Activated CD4-positive, CD25-positive, alpha-beta regulatory T cell treated with anti-CD3 and anti-CD28 coated beads, Interleukin-2, amount 50 U/mL, for 24 hours (primary cell): ENCODE results near the gene SARDH.
A peak's percentile ranks its signal among the peaks of the same experiment; 100 is the strongest.

Source experiments
- ATAC-seq, 2 donors: fragments of 150-1000 bp; cut with Tn5 transposase; one replicate each; pipeline ENCODE4 v1.10.0; 2021; ENCODE audit warnings: mild to moderate bottlenecking in 1 of 2, moderate library complexity in 1 of 2

The SARDH gene

DNA sequence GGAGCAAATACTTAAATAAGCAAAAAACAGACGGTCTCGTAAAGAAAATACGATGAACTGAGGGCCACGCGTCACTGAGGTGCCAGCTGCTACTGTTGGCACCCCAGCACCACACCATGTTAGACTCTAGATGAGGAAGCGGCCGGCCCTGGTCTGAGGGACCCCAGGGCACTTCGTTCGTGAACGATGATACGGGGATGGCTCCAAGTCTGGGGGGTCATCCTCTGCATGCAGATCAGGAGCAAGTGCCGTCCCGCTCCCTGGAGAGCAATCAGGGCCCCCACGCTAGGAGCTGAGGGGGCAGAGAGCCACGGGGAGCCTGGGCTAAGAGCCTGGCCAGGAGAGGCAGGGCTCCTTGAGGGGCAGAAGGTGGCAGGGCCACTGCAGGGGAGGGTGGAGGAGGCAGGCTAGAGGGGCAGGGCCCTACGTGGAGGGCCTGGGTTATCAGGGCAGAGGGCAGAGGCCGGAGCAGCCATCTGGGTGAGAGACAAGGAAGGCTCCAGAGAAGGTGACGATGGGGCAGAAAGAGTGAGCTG is 24.1 kb downstream of the SARDH start:
- ATAC-seq = no peak

DNA sequence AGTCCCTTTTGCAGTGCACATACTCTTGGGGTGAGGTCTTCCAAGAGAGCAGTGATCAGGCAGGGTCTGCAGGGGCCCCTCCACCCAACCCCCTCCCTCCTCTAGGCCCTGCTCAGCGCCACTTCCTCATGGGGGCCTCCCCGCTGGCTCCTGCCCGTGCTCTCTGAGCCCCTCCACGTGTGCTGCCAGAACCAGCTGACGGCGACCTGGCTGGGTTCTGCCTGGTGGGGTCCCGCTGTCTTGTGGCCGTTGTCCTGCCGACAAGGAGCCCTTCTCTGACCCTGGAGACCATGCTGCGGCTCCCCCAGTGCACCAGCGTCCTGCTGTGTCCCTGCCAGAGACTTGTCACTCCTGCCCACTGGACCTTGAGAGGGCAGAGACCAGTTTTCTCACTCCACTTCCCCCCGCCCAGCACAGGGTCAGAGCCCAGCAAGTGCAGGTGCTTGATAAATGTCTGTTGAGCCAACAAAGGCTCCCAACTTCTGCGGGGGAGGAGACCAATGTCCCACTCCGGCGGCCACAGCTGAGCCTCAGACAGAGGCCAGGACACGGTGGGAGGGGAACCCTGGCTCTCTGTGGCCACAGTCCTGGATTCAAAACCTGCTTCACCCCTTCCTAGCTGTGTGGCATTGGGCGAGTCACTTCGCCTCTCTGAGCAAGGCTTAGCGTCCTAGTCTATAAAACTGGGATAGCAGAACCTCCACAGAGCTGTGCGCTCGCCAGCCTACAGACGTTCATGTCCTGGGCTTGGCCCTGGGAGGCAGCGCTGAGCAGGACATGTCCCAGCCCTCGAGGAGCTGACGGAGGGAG is 24.8 kb downstream of the SARDH start:
- ATAC-seq = no peak

DNA sequence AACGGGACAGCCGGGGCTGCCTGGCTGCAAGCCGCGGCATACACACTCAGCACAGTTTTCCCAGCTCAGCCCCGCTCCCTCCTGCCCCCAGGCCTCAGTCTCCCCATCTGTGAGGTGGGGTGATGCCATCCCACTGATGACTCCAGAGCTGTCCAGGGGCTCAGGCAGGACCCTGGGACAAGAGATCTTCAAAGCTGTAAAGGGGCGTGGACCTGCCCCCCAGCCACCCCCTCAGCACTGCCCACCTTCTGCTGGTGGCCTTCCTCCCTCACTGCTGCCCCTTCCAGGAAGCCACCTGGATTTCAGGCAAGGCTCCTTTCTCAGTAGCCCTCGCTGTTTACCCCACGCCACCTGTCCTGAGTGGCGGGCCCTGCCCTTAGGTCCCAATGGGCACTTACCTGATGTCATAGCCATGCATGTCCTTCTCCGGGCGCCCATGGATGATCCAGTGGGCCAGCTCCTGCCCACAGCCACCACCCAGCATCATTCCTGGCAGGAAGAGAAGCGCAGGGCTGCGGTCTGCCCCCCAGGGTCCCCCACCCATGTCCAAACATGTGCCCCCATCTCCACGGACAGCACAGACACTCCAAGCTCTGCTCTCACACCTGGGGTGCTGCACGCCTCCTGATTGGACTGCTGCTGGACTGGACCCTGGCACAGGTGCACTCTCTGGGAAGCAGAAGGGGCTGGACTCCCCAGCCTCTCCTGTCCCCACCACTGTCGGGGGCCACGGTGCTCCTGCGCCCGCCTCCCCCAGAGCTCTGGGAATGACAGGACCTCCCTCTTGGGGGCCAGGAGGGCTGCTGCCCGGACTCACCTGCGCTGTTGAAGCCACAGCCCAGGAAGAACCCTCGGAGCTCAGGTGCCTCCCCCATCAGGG is 25.7 kb downstream of the SARDH start:
- ATAC-seq = no peak

DNA sequence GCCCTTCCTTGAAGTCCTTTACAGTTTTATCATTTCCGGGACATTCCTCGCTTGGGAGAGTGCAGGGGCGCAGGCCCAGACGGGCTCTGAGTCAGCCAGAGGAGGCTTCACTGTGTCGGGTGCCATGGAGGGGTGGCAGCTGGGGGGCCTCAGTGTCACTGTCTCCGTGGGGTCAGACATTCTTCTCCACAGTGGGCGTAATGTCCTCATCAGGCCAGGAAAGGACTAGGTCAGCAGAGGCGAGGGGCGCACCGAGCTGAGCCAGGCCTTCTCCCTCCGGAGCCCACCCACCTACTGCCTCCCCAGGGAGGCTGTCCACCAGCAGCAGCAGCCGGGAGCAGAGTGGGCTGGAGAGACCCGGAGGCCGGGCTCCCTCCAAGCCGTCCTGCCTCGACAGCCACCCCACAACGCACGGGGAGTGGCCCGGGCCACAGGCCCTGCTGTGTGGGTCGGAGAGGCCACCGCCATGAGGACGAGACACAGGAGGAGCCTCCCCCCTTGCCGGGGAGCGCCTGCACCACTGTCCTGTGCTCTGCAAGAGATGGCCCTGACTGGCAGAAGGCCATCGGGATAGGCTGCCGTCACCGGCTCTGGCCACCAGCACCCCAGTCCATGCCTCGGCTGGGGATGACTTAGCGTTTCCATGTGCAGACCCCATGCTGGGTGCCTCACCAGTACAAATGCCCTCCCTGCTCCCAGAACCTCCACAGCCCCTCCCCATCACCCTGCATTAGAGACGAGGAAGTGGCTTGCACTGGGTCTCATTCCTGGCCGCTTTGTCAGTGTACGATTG is 26.5 kb downstream of the SARDH start:
- ATAC-seq = no peak

DNA sequence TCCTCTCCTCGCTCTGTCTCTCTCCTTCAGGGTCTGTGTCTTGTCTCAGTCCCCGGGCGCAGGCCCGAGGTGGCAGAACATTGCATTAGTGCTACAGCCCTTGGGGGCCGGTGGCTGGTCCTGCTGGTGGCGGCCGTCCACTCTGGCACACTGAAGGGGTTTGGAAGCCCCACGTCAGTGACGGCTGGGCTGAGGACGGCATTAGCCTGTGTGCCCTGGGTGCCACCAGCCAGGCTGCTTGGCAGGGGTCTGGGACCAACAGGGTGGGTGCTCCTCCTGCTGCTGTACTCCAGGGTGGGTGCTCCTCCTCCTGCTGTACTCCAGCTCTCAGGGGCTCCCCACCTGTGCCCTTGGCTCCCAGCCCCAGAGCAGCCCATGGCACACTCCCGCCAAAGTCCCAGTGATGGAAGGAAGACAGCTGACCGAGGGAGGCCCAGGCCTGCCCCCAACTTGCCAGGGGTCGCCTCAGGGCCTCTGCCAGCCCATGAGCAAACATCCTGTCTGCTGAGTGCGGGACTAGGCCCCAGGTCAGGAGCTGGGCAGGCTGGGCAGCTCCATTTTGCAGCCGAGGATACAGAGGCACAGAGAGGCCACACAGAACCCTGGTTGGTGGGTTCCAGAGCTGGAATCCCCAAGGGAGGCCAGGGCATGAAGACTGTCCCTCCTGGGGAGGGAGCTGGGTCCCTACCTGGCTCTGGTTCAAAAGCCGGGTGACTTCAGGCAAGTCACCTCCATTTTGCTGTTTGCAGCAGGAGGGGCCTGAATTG is 27.3 kb downstream of the SARDH start:
- ATAC-seq = no peak

DNA sequence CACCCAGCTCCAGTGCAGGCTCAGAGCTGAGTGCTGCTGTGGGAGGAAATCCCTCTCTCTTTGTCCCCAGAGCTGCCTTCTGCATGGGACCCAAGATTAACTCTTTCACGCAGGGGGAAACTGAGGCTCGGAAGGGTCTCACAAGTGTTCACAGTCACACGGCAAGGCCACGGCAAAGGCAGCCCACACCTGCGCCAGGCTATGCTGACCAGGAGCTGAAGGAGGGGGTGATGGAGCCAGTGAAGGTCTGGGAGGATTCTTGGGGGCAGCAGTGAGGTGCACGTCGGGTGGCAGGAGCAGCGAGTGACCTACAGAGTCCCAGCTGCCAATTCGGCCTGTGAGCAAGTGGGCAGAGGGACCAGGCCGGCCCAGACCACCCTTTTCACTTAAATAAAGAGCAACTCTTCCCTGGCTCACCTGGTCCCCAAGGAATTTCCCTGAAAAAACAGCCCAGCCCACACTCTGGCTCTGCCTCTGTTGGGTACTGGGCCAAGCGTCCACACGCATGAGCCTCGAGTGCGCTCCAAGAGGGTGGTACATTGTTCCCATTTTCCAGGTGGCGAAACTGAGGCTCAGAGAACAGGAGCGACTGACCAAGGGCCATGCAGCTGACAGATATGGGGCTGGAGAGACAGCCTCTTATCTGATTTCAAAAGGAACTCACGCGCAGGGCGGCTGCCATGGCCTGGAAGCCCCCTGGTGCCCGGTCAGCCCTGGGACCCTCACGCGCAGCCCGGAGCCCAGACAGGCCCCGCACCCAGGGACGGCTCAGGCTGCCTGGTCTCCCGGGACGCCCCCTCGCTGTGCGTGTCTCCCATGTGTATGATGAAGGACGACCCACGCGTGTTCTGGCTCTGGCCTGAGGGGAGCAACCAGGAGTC is 28.2 kb downstream of the SARDH start:
- ATAC-seq = no peak

DNA sequence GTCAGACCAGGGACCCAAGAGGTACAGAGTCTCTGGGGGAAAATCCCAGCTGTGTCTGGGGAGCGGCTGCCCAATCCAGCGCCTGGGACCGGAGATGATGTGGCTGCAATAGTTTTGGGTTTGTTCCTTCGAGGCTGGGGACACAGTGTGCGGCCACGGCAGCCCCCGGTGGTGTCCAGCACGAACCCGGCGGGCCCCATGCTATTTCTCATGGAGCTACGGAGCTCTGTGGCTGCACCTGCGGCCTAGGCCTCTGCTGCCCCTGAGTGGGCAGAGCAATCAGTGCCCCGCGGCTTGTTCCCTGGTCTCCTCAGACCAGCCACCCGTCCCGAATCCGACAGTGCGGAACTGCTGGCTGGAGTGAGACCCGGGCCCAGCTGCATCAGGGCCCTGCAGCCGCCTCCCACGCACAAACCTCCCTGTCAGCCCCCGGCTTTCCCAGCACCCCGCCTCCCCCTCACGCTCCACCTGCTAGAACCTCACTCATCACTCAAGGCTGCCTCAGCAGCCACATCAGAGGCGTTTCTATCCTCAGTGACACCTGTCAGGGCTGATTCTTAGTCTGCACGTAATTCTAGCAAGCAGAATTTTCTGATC is 29.0 kb downstream of the SARDH start:
- ATAC-seq = peak; percentile 90 to 93

DNA sequence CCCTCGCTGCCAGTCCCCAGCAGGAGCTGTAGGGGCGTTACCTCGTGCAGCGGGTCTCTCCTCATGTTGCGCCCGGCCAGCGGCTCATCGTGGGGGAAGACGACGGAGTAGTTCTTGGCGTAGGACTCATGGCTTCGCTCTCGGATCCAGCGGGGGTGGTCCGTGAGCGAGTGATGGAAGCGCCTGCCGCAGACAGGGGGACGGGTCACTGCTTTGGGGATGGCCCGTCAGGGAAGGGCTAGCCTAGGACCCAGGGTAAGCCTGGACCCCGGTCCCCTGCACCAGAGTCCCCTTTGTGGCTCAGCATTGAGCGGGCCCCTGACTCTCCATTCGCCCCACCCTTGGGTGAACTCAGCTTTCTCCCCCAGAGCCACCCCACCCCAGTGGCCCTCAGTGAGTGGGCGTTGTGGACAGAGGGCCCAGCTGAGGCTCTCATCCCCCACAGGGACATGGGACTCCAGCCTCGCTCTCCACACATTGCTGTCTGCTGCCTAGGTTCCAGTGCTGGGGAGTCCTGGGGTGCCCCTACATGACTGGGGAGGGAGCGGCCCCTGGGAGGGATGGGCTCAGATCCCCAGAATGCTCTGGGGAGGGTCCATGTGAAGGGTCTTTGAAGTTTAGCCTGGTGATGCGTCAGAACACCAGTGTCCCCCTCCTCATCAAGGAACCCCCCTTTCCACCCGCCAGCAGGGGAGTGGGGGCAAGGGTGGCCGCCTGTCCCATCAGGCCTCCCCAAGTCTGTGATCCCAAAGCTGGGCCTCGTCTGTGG is 29.7 kb downstream of the SARDH start:
- no peak for ATAC-seq

DNA sequence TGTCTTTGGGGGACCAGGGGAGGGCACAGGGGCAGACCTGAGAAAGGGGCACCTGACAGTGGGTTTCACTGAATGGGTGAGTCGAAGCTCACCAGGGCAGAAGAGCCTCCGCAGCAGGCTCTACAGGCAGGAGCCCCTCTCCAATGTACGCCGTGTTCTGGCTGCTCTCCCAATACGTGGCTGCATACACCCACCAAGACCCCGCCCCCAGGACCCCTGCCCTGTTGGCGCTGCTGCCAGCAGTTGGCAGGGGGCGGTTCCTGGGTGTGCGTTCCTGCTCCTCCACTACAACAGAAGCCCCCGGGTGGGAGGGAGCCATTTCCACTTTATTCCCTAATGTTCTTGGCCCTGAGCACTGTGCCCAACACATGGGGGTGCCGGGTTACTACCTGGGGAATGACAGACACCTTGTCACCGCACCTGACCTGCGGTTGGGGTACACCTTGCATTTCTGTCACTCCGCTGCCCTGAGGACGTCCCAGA is 30.3 kb downstream of the SARDH start:
- no peak for ATAC-seq

DNA sequence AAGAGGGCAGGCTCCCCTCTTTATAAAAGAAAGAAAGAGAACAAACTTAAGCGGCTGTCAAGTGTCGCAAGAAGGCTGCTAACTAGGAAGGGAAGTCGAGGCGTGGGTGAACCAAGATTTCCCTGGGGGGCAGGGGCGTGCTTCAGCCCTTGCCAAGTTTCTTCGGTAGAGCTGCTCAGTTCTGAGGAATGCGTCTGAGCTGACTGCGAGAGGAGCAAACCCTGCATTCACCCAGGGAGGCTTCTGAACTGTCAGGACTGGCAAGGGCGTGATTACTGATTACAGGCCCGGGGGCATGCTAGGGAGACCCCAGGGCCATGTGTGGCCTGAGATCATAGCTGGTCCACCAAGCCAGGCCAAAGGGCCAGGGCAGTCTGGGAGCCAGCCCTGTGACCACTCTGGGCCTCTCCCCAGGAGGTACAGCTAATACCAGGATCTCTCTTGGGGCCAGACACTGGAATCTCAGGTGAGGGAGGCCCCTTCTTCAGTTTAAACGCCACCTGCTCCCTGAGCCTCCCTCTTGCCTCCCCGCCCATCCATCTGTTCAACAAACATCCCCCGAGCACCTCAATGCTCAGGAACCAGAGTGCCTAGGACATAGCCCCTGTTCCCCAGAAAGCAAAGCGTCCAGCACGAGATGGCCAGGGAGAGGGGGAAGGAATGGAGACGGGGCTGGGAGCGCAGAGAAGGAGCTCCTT is 30.9 kb downstream of the SARDH start:
- ATAC-seq = no peak

DNA sequence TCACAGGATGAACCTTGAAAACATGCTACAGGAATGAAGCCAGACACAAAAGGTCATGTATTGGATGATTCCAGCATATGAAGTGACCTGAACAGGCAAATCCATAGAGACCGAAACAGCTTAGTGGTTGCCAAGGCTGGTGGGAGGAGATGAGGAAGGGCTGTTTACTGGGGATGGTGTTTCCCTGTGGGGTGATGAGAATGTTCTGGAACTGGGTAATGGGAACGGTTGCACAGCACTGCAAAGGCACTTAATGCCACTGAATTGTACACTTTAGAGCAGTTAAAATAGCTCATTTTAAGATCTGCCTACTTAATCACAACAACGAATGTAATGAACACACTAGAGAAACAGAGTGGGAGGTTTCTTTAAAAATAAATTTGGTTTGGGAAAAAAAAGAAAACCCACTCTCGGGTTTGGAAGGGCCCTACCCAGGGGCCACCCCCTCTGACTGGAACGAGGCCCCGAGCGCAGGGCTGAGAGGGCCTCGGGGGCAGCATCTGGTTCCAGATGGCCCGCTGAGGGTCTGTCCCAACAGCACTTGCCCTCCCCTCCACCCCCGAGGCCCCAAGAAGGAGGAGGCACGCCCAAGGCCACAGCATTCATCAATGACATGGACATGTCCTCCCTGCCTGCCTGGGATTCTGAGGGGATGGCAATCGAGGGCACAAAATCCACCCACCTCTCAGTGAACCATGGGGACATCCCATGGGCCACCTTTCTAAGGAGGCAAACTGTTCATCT is 31.7 kb downstream of the SARDH start:
- no peak for ATAC-seq

DNA sequence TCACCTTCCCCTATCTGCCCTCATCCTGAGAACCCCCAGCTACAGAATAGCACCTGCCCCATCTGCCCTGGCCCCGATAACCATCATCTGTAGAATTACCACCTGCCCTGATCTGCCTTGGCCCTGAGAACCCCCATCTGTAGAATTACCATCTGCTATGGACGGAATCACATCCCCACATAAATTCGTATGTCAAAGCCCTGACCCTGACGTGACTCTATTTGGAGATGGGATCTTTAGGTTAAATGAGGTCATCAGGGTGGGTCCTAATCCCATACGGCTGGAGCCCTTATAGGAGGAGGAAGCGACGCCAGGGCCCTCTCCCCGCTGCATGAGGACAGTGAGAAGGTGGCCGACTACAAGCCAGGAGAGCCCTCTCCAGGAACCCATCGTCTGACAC is 32.6 kb downstream of the SARDH start:
- ATAC-seq = no peak

DNA sequence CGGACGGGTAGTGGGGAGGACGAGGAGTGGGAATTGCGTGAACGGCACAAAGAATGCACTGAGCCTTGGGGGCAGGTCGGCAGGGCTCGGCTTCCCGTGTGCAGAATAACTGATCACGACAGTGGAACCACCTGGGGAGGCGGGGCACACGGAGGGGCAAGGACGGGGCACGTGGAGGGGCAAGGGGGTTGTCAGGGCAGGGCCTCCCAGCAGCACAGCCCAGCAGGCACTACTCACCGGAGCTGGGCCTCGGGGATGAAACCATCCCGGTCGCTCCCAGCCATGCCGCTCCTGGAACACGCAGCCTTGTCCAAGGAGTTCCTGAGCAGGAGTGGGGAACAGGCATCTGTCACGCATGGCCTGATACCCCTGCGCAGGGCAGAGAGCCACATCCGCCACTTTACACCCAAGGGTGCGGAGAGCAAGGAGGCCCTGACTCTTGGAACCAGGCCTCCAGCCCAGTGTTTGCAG is 33.4 kb downstream of the SARDH start:
- ATAC-seq = no peak

DNA sequence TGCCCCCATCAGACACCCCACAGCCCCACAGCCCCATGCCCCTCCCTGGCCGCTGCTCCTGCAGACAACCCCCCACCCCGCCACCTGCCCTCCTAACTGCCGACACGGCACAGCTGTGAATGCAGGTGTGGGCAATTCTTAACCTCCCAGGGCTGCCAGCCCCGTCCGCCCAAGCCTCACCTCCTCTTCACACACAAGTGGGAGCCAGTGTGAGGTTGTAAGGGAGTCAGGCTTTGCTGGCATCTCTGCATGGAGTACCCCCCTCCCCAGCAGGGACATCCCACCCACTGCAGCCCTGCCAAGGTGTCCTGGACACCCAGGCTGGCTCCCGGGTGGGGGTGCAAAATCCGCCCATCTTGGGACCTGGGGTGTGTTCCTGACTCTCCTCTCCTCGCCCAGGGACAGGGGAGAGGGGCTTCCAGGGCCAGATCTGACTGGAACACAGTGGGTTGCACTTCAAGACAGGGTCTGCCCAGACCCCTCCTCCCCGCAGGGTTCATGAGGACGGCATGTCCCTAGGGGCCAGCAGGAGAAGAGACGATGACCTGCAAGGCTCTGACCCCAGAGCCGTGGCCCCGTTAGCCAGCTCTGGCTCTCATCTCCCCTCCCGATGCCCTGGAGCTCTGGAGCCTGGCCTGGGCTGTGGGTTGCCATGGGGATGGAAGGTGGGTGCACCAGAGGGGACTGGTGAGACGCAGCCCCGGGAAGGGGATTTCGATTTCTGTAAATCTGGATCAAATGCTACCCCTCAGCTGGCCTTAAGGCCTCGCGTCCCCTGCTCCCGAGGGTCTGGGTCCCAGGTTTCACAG is 34.4 kb downstream of the SARDH start:
- ATAC-seq = no peak

DNA sequence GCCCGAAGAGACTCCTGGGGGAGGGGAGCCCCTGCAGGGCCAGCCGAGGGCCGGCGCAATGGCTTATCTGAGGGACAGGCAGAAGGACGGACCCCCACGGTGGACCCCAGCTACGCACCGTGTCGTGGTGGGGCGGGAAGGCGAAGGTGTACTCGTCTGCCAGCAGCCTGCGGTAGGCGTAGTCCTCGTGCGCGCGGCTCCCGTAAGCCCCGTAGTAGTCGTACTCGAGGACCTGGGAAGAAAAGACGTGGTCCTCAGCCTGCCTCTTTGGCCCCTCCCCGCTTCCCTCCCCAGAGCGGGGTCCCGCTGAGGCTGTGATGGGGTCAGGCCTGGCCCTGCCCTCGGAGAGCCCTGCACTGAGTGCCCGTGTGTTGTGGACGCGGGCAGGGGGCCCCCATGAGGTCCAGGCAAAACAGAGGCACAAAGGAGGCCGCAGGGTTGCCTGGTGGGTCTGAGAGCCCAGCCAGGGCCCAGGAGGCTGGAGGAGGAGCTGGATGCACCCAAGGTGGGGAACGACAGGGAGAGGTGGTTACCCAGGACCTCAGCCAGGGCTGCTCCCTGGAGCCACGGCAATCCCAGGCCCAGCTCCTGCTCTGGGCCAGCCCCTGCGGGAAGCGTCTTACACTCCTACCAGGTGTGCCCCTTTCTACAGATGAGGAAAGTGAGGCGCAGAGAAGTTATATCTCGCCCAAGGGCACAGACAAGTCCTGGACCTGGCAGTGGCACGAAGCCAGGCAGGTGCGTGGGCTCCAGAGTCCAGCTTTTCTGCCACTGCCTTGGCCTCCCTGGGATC is 35.2 kb downstream of the SARDH start:
- ATAC-seq = peak; percentile 10 to 11
